ENCODE measurements around the gene CCDC141.

Gene CCDC141

DNA sequence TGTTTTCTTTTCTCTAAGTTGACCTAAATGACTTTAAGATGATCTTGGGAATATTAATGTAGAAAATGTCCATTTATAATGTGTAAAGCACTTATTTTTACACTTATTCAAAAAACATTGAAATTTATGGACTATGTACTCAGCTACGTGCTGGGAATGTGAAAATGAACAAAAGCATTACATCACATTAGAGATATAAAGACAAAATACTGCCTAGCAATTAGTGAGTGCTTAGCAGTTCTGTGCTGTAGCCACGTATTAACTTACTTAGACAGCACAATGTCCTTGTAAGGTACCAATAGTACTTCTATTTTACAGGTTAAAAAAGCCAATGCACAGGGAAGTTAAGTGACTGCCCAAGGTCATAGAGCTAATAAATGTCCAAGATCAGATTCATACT, 138.9 kb downstream of the CCDC141 start:
- no peak for DNase-seq (ENCODE audit: low read depth in 2 of 2)

DNA sequence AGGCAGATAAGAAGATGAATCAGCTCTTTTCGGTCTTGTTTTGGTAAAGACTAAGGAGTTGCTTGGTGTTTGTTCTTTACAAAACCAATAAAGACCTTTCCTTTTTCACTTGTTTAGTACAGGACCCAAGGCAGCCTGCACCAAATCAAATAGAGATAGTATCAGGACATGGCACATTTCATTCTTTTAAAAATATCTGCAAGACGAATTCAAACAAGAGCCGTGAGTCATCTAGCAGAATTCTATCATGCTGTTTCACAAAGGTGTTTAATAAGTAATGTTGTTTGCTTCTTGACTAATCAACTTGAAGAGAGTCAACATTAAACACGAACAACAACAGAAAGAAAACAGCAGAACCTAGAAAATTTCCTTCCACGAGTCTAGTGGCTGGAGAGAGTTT, 139.9 kb downstream of the CCDC141 start:
- DNase-seq (ENCODE audit: low read depth in 2 of 2), result no peak

GRCh38 chr2:178909507-178909906, 140.4 kb downstream of the CCDC141 start:
- no peak for DNase-seq (ENCODE audit: low read depth in 2 of 2)

- DNase-seq (ENCODE audit: low read depth in 2 of 2), result no peak
Observed at GRCh38 chr2:178908810-178909209, 141.1 kb downstream of the CCDC141 start.

GRCh38 chr2:178905261-178905660, 144.7 kb downstream of the CCDC141 start:
- DNase-seq (ENCODE audit: low read depth in 2 of 2), result no peak

- peak in 1 of 2 experiments; percentile 26 for DNase-seq (ENCODE audit: low read depth in 2 of 2)
Observed at GRCh38 chr2:178899656-178900055, 150.3 kb downstream of the CCDC141 start.

- no peak for DNase-seq (ENCODE audit: low read depth in 2 of 2)
Observed at GRCh38 chr2:178895872-178896271, 154.1 kb downstream of the CCDC141 start.

DNA sequence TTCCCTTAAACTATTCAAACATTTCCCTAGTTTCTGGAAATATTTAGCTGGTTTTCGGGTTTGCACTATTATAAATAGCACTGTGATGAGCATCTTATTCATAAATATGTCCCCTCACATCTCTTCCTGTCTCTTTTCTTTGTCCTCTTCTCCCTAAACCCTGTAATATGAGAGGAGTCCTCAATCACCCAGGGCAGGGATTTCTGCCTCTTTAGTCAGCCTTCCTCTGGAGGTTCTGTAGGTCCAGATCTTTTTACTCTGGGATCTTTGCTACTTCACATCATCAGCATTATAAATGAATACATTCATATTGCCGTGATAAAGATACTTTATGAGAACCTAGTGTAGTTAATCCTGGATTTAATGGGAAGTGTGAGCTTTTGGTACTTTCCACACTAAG, 154.8 kb downstream of the CCDC141 start:
- no peak for DNase-seq (ENCODE audit: low read depth in 2 of 2)

DNA sequence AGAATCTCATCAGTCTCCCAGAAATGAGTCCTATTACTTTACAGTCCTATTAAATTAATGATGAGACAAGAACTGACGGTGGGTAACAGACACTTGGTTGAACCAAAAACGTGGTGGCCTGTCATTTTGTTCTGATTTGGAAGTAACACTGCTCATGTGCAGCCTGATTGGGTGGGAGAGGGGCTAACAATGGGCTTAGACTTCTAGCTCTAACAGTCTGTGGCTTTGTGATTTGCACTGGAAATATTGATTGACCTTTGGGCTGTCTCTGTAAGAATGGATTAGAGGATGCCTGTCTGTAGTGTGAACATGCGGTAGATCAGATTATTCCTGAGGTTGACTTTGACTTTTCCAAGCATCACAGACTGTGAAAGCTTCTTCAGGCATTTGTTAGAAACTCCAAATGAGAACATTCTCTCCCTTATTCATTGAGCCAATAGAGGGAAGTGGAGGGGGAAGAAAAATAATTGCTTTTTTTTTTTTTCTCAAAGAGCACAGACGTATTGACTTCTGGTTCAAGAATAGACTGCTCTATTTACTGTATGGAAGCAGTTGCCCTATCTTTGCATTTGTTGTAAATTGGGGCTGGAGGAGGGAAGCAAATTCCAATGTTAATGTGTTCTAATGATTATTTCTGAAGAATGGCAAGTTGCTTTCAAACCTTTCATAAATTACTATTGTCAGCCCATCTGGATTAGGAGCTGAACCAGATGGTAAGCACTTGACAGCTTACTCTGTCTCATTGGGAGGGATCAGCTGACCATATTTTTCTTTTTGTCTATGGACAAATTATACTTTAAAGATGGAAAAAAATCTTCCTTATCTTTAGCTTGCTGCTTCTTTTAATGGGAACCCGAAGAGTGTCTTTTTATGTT, 156.9 kb downstream of the CCDC141 start:
- DNase-seq (ENCODE audit: low read depth in 2 of 2), result no peak

- no peak for DNase-seq (ENCODE audit: low read depth in 2 of 2)
Observed at GRCh38 chr2:178891959-178892485, 157.9 kb downstream of the CCDC141 start.

GRCh38 chr2:178891265-178891958, 158.5 kb downstream of the CCDC141 start:
- peak in 1 of 2 experiments; percentile 30 for DNase-seq (ENCODE audit: low read depth in 2 of 2)

DNA sequence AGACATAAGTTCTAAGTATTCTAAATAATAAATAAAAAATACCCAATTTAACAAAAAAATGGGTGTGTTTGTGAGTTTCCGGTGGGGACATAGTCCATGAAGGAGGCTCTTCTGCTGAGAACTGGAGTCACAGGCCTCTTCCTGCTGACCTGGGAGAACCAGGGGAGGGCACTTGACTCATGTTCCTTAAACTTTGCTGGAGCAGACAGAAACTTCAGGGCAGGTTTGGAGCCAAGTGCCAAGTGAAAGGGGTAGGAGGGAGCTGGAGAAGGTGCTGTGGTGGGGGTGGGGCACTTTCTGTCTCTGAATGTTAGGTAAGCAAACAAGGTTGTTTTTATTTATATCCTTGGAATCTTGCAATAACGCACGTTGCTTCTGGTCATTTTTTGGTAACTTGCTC, 163.9 kb downstream of the CCDC141 start:
- no peak for DNase-seq (ENCODE audit: low read depth in 2 of 2)

GRCh38 chr2:178884440-178884839, 165.5 kb downstream of the CCDC141 start:
- DNase-seq (ENCODE audit: low read depth in 2 of 2), result no peak

DNA sequence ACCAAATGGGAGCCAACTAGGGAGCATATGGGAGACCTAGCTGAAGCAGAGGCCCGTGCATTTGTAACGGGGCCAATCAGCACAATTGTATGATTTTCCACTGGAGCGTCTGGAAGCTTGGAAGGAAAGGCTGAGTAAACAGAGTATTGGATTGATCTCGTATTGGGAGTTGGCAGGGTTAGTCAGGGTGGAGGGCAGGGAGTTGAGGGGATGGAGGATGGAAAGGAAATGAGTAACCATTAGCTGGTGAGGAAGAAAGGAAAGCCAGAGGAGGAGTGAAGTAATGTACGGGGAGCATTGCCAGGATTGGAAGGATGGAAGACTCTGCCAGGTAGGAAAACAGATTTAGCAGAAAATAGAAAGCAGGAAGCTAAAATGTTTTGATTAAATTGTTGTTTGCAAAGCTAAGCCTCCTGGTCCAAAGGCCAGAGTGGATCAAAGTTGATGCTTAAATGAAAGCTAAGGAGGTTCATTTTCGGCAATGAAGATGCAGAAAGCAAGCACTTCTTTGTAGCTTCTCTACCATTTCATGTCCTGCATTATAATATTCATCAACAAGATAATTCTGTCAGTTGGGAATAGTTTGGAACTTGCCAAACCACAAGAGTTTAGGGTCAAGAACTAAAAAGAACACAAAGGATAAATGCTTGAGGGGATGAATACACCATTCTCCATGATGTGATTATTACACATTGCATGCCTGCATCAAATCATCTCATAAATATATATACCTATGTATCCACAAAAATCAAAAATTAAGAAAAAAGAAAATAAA, 167.1 kb downstream of the CCDC141 start:
- DNase-seq (ENCODE audit: low read depth in 2 of 2), result peak; percentile 16 to 24

DNA sequence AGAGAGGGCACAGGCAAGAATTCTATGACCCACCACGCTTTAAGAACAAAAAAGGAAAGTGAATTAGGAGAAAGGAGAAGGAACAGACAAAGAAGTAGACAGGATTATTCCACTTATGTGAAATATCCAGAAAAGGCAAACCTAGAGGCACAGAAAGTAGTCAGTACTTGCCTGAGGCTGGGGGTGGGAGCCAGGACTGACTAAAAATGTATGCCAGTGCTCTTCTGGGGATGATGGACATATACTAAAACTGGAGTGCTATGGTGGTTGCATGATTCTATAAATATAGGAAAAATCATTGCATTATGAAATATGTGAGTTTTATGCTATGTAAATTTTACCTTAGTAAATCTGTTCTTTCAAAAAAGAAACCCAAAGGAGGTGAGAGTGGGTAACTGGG, 168.9 kb downstream of the CCDC141 start:
- DNase-seq (ENCODE audit: low read depth in 2 of 2), result no peak

- no peak for DNase-seq (ENCODE audit: low read depth in 2 of 2)
Observed at GRCh38 chr2:178880257-178880656, 169.7 kb downstream of the CCDC141 start.

GRCh38 chr2:178877874-178878273, 172.1 kb downstream of the CCDC141 start:
- no peak for DNase-seq (ENCODE audit: low read depth in 2 of 2)

- DNase-seq (ENCODE audit: low read depth in 2 of 2), result no peak
Observed at GRCh38 chr2:178874529-178875240, 175.3 kb downstream of the CCDC141 start.

- no peak for DNase-seq (ENCODE audit: low read depth in 2 of 2)
Observed at GRCh38 chr2:178873912-178874311, 176.0 kb downstream of the CCDC141 start.

DNA sequence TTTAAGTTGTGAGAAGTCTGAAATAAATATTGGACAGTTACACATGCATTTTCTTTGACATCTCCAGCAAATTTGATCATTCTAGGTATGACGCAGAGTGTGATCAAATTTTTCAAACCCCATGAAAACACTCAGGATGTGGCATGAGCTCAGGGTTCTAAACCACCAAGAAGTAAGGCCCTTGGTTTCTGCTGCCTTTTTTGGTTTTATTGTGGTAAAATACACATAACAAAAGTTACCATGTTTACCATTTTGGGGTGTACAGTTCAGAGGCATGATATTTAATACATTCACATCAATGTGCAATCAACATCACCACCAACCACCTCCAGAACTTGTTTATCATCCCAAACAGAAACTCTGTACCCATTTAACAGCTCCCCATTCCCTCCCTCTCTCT, 178.4 kb downstream of the CCDC141 start:
- DNase-seq (ENCODE audit: low read depth in 2 of 2), result no peak

- DNase-seq (ENCODE audit: low read depth in 2 of 2), result no peak
Observed at GRCh38 chr2:178870703-178871102, 179.2 kb downstream of the CCDC141 start.

Measured in fibroblast of skin of left biceps (primary cell).